ENCODE results near the gene TBCA. TPM values are rescaled to one million over a fixed set of nuclear protein-coding genes. Genes with fewer than 3 reads are reported as not detected.

TBCA gene
- total and polyA plus RNA-seq, 2 of the 13 experiments (the other 11 are each of a cell fraction or from before 2014, with no cell fraction given), result 93.8 to 309 TPM

DNA sequence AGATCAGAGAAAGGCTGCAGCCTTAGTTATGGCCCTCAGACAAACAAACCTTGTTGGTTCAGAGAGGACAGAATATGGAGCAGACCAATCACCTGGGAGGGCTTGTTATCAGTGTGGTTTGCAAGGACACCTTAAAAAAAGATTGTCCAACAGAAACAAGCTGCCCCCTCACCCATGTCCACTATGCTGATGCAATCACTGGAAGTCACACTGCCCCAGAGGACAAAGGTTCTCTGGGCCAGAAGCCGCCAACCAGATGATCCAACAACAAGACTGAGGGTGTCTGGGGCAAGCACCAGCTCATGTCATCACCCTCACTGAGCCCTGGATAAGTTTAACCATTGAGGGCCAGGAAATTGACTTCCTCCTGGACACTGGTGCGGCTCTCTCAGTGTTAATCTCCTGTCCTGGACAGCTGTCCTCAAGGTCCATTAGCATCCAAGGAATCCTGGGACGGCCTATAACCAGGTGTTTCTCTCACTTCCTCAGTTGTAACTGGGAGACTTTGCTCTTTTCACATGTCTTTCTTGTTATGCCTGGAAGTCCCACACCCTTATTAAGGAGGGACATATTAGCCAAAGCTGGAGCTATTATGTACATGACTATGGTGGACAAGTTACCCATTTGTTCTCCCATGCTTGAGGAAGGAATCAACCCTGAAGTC lies 36.9 kb upstream of the TBCA start:
- no peaks in the 10 kb centered on the region for H3K36me3 ChIP-seq (replicated peaks in 1 of 2; ENCODE audit: control insufficient read depth in 1 of 2, insufficient read depth in 2 of 2, low read length in 2 of 2)
- FAIRE-seq (peak; percentile 96), DNase-seq (ENCODE audit: low spot score) (peak; percentile 90), ATAC-seq (peak; percentile 60)
- in situ Hi-C loops (cut with HindIII; ENCODE audit: extremely low pct_ligation_motif_present, low pct_unique_long_range_greater_than_20kb) (no loop called here), intact Hi-C loops (cut with micrococcal nuclease; ENCODE audit: unreplicated experiment) (no loop called here)
- ChIA-PET CTCF (ENCODE audit: low intra/inter-chr PET ratio, low total read pairs) (no interaction called here), POLR2A (interaction anchor here (0.7 to 2.0 kb wide), 6 partner anchors 16 to 67 kb away, joined by 3 to 5 read pairs (median 4); no protein-coding TSS in a partner anchor)
- H3K9me3 ChIP-seq (ENCODE audit: low read length), result peaks cover 7% of the 10 kb centered on the region
- peak overlapping the region; percentile 55 for H3K4me2 ChIP-seq (ENCODE audit: low read depth, low read length)
- peak overlapping the region; percentile 69 for H2AFZ ChIP-seq (ENCODE audit: low read length)
- H3K9ac ChIP-seq (ENCODE audit: insufficient read depth, low read depth, low read length), result no peak overlapping the region
- peak overlapping the region; percentile 78 for H3K27ac ChIP-seq (ENCODE audit: extremely low read length, insufficient read depth, low read length)
- H3K79me2 ChIP-seq (ENCODE audit: insufficient read depth, low read length), result no peaks in the 10 kb centered on the region
- H3K27me3 ChIP-seq (ENCODE audit: control insufficient read depth in 1 of 2, insufficient read depth in 2 of 2, low read length in 2 of 2), result no peaks in the 10 kb centered on the region; a peak in 1 of 5 replicates
- H4K20me1 ChIP-seq (ENCODE audit: insufficient read depth, low read length), result no peaks in the 10 kb centered on the region
- H3K4me3 ChIP-seq (replicated peaks in 1 of 3; ENCODE audit: insufficient read depth in 1 of 3, low read depth in 2 of 3, low read length in 3 of 3), result no peak overlapping the region
- H3K4me1 ChIP-seq (ENCODE audit: insufficient read depth, low read length), result peaks cover 42% of the 10 kb centered on the region
- WGBS (ENCODE audit: low lambda C conversion rate), result 17% methylated on average over 1 of the region's 3 CpGs
- no TSS peak for BruUV-seq (replicated peaks)
- TF ChIP-seq ZNF501 (CRISPR knock-in tag; IDR thresholded peaks at IDR 0.05) (peak; percentile 78; the same call in 1 of the 2 replicates), ZNF124 (CRISPR knock-in tag; IDR thresholded peaks at IDR 0.05) (peak; percentile 66; the same call in 1 of the 2 replicates), MED13 (CRISPR knock-in tag; IDR thresholded peaks at IDR 0.05) (no peak), SP2 (CRISPR knock-in tag; IDR thresholded peaks at IDR 0.05) (no peak), ZNF713 (CRISPR knock-in tag; IDR thresholded peaks at IDR 0.05) (no peak), ZNF143 (CRISPR knock-in tag; IDR thresholded peaks at IDR 0.05) (0 out of 2 replicates have a peak, but pooled peaks have one; percentile 22), ZSCAN22 (CRISPR knock-in tag; IDR thresholded peaks at IDR 0.05) (0 out of 2 replicates have a peak, but pooled peaks have one; percentile 71), NFYB (CRISPR knock-in tag; IDR thresholded peaks at IDR 0.05) (peak; percentile 60), MIER3 (CRISPR knock-in tag; IDR thresholded peaks at IDR 0.05; ENCODE audit: borderline replicate concordance) (peak; percentile 77; the same call in 1 of the 2 replicates), SMC3 (IDR thresholded peaks at IDR 0.05; ENCODE audit: low read length) (peak; percentile 14; the same call in 1 of the 2 replicates), ZNF136 (CRISPR knock-in tag; IDR thresholded peaks at IDR 0.05; ENCODE audit: low read depth) (no peak), ZFY (CRISPR knock-in tag; IDR thresholded peaks at IDR 0.05) (peak; percentile 37; the same call in 1 of the 2 replicates)
- TF ChIP-seq, protein P1, sequence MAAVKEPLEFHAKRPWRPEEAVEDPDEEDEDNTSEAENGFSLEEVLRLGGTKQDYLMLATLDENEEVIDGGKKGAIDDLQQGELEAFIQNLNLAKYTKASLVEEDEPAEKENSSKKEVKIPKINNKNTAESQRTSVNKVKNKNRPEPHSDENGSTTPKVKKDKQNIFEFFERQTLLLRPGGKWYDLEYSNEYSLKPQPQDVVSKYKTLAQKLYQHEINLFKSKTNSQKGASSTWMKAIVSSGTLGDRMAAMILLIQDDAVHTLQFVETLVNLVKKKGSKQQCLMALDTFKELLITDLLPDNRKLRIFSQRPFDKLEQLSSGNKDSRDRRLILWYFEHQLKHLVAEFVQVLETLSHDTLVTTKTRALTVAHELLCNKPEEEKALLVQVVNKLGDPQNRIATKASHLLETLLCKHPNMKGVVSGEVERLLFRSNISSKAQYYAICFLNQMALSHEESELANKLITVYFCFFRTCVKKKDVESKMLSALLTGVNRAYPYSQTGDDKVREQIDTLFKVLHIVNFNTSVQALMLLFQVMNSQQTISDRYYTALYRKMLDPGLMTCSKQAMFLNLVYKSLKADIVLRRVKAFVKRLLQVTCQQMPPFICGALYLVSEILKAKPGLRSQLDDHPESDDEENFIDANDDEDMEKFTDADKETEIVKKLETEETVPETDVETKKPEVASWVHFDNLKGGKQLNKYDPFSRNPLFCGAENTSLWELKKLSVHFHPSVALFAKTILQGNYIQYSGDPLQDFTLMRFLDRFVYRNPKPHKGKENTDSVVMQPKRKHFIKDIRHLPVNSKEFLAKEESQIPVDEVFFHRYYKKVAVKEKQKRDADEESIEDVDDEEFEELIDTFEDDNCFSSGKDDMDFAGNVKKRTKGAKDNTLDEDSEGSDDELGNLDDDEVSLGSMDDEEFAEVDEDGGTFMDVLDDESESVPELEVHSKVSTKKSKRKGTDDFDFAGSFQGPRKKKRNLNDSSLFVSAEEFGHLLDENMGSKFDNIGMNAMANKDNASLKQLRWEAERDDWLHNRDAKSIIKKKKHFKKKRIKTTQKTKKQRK (IDR thresholded peaks at IDR 0.05; ENCODE audit: low read length), result no peak
- TF ChIP-seq, protein P2, sequence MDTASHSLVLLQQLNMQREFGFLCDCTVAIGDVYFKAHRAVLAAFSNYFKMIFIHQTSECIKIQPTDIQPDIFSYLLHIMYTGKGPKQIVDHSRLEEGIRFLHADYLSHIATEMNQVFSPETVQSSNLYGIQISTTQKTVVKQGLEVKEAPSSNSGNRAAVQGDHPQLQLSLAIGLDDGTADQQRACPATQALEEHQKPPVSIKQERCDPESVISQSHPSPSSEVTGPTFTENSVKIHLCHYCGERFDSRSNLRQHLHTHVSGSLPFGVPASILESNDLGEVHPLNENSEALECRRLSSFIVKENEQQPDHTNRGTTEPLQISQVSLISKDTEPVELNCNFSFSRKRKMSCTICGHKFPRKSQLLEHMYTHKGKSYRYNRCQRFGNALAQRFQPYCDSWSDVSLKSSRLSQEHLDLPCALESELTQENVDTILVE (CRISPR knock-in tag; IDR thresholded peaks at IDR 0.05), result peak; percentile 68; the same call in 1 of the 2 replicates
- TF ChIP-seq, protein P3, sequence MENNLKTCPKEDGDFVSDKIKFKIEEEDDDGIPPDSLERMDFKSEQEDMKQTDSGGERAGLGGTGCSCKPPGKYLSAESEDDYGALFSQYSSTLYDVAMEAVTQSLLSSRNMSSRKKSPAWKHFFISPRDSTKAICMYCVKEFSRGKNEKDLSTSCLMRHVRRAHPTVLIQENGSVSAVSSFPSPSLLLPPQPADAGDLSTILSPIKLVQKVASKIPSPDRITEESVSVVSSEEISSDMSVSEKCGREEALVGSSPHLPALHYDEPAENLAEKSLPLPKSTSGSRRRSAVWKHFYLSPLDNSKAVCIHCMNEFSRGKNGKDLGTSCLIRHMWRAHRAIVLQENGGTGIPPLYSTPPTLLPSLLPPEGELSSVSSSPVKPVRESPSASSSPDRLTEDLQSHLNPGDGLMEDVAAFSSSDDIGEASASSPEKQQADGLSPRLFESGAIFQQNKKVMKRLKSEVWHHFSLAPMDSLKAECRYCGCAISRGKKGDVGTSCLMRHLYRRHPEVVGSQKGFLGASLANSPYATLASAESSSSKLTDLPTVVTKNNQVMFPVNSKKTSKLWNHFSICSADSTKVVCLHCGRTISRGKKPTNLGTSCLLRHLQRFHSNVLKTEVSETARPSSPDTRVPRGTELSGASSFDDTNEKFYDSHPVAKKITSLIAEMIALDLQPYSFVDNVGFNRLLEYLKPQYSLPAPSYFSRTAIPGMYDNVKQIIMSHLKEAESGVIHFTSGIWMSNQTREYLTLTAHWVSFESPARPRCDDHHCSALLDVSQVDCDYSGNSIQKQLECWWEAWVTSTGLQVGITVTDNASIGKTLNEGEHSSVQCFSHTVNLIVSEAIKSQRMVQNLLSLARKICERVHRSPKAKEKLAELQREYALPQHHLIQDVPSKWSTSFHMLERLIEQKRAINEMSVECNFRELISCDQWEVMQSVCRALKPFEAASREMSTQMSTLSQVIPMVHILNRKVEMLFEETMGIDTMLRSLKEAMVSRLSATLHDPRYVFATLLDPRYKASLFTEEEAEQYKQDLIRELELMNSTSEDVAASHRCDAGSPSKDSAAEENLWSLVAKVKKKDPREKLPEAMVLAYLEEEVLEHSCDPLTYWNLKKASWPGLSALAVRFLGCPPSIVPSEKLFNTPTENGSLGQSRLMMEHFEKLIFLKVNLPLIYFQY (CRISPR knock-in tag; IDR thresholded peaks at IDR 0.05; ENCODE audit: borderline replicate concordance), result peak; percentile 97

Measured in HepG2 (cell line).